H9 (cell line): ENCODE results near the gene SFMBT1. TPM values are rescaled to one million over a fixed set of nuclear protein-coding genes. Genes with fewer than 3 reads are reported as not detected.

Experiments
- DNase-seq: peaks from one replicate; pipeline ENCODE4 v3.0.0-alpha.2; 2017
- H2AFZ ChIP-seq: one replicate; pipeline ENCODE4 v1.6.1; 2013; ENCODE audit warnings: mild to moderate bottlenecking, low read length, control low read depth, moderate library complexity
- H2AK5ac ChIP-seq: 2 replicates; pipeline ENCODE4 v1.6.1; 2013; ENCODE audit warnings: low read length, control low read depth, mixed read lengths; ENCODE audit not compliant: insufficient read length
- H2BK120ac ChIP-seq: one replicate; pipeline ENCODE4 v1.6.1; 2013; ENCODE audit warnings: low read depth, mild to moderate bottlenecking, low read length, control low read depth, inconsistent platforms; ENCODE audit not compliant: poor library complexity, severe bottlenecking
- H2BK12ac ChIP-seq: 2 replicates; pipeline ENCODE4 v1.6.1; 2013; ENCODE audit warnings: low read length, control low read depth, mixed read lengths, low read depth; ENCODE audit not compliant: insufficient read length
- H2BK15ac ChIP-seq: 2 replicates; pipeline ENCODE4 v1.6.1; 2013; ENCODE audit warnings: low read depth, low read length, control low read depth
- H2BK20ac ChIP-seq: one replicate; pipeline ENCODE4 v1.6.1; 2013; ENCODE audit warnings: low read depth, mild to moderate bottlenecking, low read length, control low read depth, inconsistent platforms; ENCODE audit not compliant: poor library complexity, severe bottlenecking
- H2BK5ac ChIP-seq: 2 replicates; pipeline ENCODE4 v1.6.1; 2013; ENCODE audit warnings: low read length, control low read depth, mixed read lengths; ENCODE audit not compliant: insufficient read length
- H3K14ac ChIP-seq: 2 replicates; pipeline ENCODE4 v1.6.1; 2013; ENCODE audit warnings: low read length, control low read depth; ENCODE audit not compliant: insufficient read depth
- H3K18ac ChIP-seq: 2 replicates; pipeline ENCODE4 v1.6.1; 2013; ENCODE audit warnings: low read depth, mild to moderate bottlenecking, mixed read lengths, low read length, control low read depth; ENCODE audit not compliant: insufficient read length
- H3K23ac ChIP-seq: 2 replicates; pipeline ENCODE4 v1.6.1; 2013; ENCODE audit warnings: low read length, control low read depth, mixed read lengths, low read depth; ENCODE audit not compliant: insufficient read length
- H3K23me2 ChIP-seq: 2 replicates; pipeline ENCODE4 v1.6.1; 2013; ENCODE audit warnings: low read depth, mild to moderate bottlenecking, mixed read lengths, low read length, control low read depth; ENCODE audit not compliant: insufficient read length, poor library complexity, severe bottlenecking
- H3K27ac ChIP-seq: 2 replicates; pipeline ENCODE4 v1.5.1; 2013; ENCODE audit warnings: low read length, control low read depth, mixed read lengths, low read depth; ENCODE audit not compliant: insufficient read length
- H3K27me3 ChIP-seq: 2 replicates; pipeline ENCODE4 v1.6.1; 2013; ENCODE audit warnings: low read length, control low read depth, inconsistent platforms; ENCODE audit not compliant: insufficient read depth
- H3K4ac ChIP-seq: 2 replicates; pipeline ENCODE4 v1.6.1; 2013; ENCODE audit warnings: low read depth, mild to moderate bottlenecking, control low read depth, inconsistent platforms, low read length, moderate library complexity
- H3K4me1 ChIP-seq: 2 replicates; pipeline ENCODE4 v1.6.1; 2013; ENCODE audit warnings: low read length, control low read depth, inconsistent platforms; ENCODE audit not compliant: insufficient read depth
- H3K4me2 ChIP-seq: 2 replicates; pipeline ENCODE4 v1.6.1; 2013; ENCODE audit warnings: low read length, control low read depth, mixed read lengths; ENCODE audit not compliant: insufficient read length, insufficient read depth
- H3K56ac ChIP-seq: 2 replicates; pipeline ENCODE4 v1.6.1; 2013; ENCODE audit warnings: low read depth, mild to moderate bottlenecking, mixed read lengths, low read length, control low read depth; ENCODE audit not compliant: insufficient read length
- H3K79me1 ChIP-seq: 2 replicates; pipeline ENCODE4 v1.6.1; 2013; ENCODE audit warnings: low read depth, mild to moderate bottlenecking, moderate library complexity, low read length, control low read depth, inconsistent platforms; ENCODE audit not compliant: insufficient read depth, poor library complexity, severe bottlenecking
- H3K79me2 ChIP-seq: 2 replicates; pipeline ENCODE4 v1.6.1; 2013; ENCODE audit warnings: low read length, control low read depth, inconsistent platforms; ENCODE audit not compliant: insufficient read depth
- H3K9ac ChIP-seq: 2 replicates; pipeline ENCODE4 v1.6.1; 2013; ENCODE audit warnings: low read length, control low read depth, mixed read lengths; ENCODE audit not compliant: insufficient read length; ENCODE audit errors: extremely low read depth
- H3K9me3 ChIP-seq: one replicate; pipeline ENCODE4 v1.6.1; 2013; ENCODE audit warnings: low read depth, low read length, inconsistent platforms; ENCODE audit not compliant: control insufficient read depth
- H3T11ph ChIP-seq: one replicate; pipeline ENCODE4 v1.6.1; 2013; ENCODE audit warnings: mild to moderate bottlenecking, low read length, control low read depth, inconsistent platforms
- H4K20me1 ChIP-seq: one replicate; pipeline ENCODE4 v1.6.1; 2013; ENCODE audit not compliant: control insufficient read depth, insufficient read length, insufficient read depth
- H4K5ac ChIP-seq: 2 replicates; pipeline ENCODE4 v1.6.1; 2013; ENCODE audit warnings: low read depth, mild to moderate bottlenecking, mixed read lengths, low read length, control low read depth; ENCODE audit not compliant: insufficient read length
- H4K8ac ChIP-seq: replicated peaks from 2 replicates; pipeline ENCODE4 v1.6.1; 2013; ENCODE audit warnings: low read length, control low read depth, mixed read lengths, low read depth; ENCODE audit not compliant: insufficient read length
- H4K91ac ChIP-seq: 2 replicates; pipeline ENCODE4 v1.6.1; 2013; ENCODE audit warnings: low read depth, mild to moderate bottlenecking, moderate library complexity, mixed read lengths, low read length, control low read depth; ENCODE audit not compliant: insufficient read length
- H3K27ac Mint-ChIP-seq, 3 experiments: 2 replicates in 2 of 3; 3 replicates in 1 of 3; pipeline ENCODE4 v1.8.0; 2020 to 2021; ENCODE audit warnings: mixed read lengths in 3 of 3, mild to moderate bottlenecking in 1 of 3, moderate library complexity in 1 of 3
- H3K27me3 Mint-ChIP-seq: 2 replicates; pipeline ENCODE4 v1.8.0; 2021; ENCODE audit warnings: low read depth, mild to moderate bottlenecking, moderate library complexity, mixed read lengths
- H3K36me3 Mint-ChIP-seq, 3 experiments: 2 replicates in 2 of 3; 3 replicates in 1 of 3; pipeline ENCODE4 v1.8.0; 2020 to 2021; ENCODE audit warnings: low read depth in 3 of 3, mixed read lengths in 3 of 3; ENCODE audit not compliant: insufficient read depth in 1 of 3
- H3K4me1 Mint-ChIP-seq, 2 experiments: 2 replicates each; pipeline ENCODE4 v1.8.0; 2020; ENCODE audit warnings: mixed read lengths in 2 of 2
- H3K4me3 Mint-ChIP-seq, 2 experiments: 2 replicates in 1 of 2; 3 replicates in 1 of 2; pipeline ENCODE4 v1.8.0; 2020 to 2021; ENCODE audit warnings: mild to moderate bottlenecking in 2 of 2, mixed read lengths in 2 of 2, moderate library complexity in 1 of 2
- H3K9me3 Mint-ChIP-seq, 2 experiments: 2 replicates in 1 of 2; 3 replicates in 1 of 2; pipeline ENCODE4 v1.8.0; 2020; ENCODE audit warnings: mild to moderate bottlenecking in 2 of 2, mixed read lengths in 2 of 2, moderate library complexity in 1 of 2
- WGBS: extraction: QIAGEN DNeasy Blood & Tissue Kit; methylation state at CpG from one replicate; pipeline ENCODE4 v1.1.7; 2013; ENCODE audit warnings: missing lambda C conversion rate, low lambda C conversion rate, mixed read lengths; ENCODE audit not compliant: insufficient read length; ENCODE audit errors: extremely low coverage; 5-methylcytosine and 5-hydroxymethylcytosine counted together
- total RNA-seq: library from RNA; stranded (reverse); gene quantifications from 2 replicates; pipeline ENCODE4 v1.2.1, GENCODE V29; 2021
- TF ChIP-seq, protein P1 (sequence below): fragments of 200-600 bp; sonication (generic); conservative IDR thresholded peaks from 3 replicates; pipeline ENCODE4 v1.8.0; 2021; ENCODE audit warnings: antibody characterized with exemption, mild to moderate bottlenecking

The SFMBT1 gene
- total RNA-seq, 1 experiment from 2014 or later, result 15.3 TPM

- no peak overlapping the region for H2BK20ac ChIP-seq
- TF ChIP-seq, protein P1, sequence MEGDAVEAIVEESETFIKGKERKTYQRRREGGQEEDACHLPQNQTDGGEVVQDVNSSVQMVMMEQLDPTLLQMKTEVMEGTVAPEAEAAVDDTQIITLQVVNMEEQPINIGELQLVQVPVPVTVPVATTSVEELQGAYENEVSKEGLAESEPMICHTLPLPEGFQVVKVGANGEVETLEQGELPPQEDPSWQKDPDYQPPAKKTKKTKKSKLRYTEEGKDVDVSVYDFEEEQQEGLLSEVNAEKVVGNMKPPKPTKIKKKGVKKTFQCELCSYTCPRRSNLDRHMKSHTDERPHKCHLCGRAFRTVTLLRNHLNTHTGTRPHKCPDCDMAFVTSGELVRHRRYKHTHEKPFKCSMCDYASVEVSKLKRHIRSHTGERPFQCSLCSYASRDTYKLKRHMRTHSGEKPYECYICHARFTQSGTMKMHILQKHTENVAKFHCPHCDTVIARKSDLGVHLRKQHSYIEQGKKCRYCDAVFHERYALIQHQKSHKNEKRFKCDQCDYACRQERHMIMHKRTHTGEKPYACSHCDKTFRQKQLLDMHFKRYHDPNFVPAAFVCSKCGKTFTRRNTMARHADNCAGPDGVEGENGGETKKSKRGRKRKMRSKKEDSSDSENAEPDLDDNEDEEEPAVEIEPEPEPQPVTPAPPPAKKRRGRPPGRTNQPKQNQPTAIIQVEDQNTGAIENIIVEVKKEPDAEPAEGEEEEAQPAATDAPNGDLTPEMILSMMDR, result no peak
- no peaks in the 10 kb centered on the region for H3K9me3 ChIP-seq
- no peak overlapping the region for H2BK5ac ChIP-seq
- Mint-ChIP-seq H3K9me3 (no peaks in the 10 kb centered on the region), H3K27ac (no peak overlapping the region), H3K36me3 (peaks cover 0 to 3% (median 0%) of the 10 kb centered on the region in 3 experiments; a peak in 1 of 7 replicates), H3K4me3 (no peak overlapping the region), H3K27me3 (no peaks in the 10 kb centered on the region), H3K4me1 (peaks cover 0 to 4% of the 10 kb centered on the region in 2 experiments; a peak in 2 of 4 replicates)
- no peak overlapping the region for H4K91ac ChIP-seq
- H3K27me3 ChIP-seq, result no peaks in the 10 kb centered on the region
- no peak overlapping the region for H3K27ac ChIP-seq
- H2AFZ ChIP-seq, result no peak overlapping the region
- H3K14ac ChIP-seq, result no peak overlapping the region
- no peak overlapping the region for H3K56ac ChIP-seq
- no peak overlapping the region for H2BK120ac ChIP-seq
- H3K79me2 ChIP-seq, result no peaks in the 10 kb centered on the region
- H3K4me1 ChIP-seq, result no peaks in the 10 kb centered on the region
- H2AK5ac ChIP-seq, result no peak overlapping the region
- H2BK15ac ChIP-seq, result no peak overlapping the region
- no peak overlapping the region for H3K23ac ChIP-seq
- H3K9ac ChIP-seq, result no peak overlapping the region
- H3K4ac ChIP-seq, result no peak overlapping the region
- no peaks in the 10 kb centered on the region for H4K20me1 ChIP-seq
- no peak overlapping the region for H3T11ph ChIP-seq
- no peak overlapping the region for H4K8ac ChIP-seq
- H4K5ac ChIP-seq, result no peak overlapping the region
- H3K4me2 ChIP-seq, result no peak overlapping the region
- H3K23me2 ChIP-seq, result no peaks in the 10 kb centered on the region
- no peak overlapping the region for H3K18ac ChIP-seq
- H2BK12ac ChIP-seq, result no peak overlapping the region
- H3K79me1 ChIP-seq, result no peaks in the 10 kb centered on the region
- DNase-seq, result no peak
- no CpG with 5 or more reads among the region's 7 CpGs for WGBS
Measured at GRCh38 chr3:53003320-53003719, 42.6 kb downstream of the SFMBT1 start.
